Natural killer cell (primary cell): Measurements from ENCODE around the gene NUP62CL. TPM values are rescaled to one million over a fixed set of nuclear protein-coding genes. Genes with fewer than 3 reads are reported as not detected.

Source experiments
- ATAC-seq, 3 donors: fragments of 150-1000 bp in 2 of 3; fragments of 200-7000 bp in 1 of 3; cut with Tn5 transposase; 1 replicate in 1 of 3; 2 replicates in 2 of 3; pipeline ENCODE4 v1.10.0; 2021; ENCODE audit warnings: mild to moderate bottlenecking in 2 of 3, moderate library complexity in 2 of 3
- DNase-seq, 2 donors: peaks; one replicate each; pipeline versions ENCODE4 v3.0.0 to v3.0.0-alpha.2; 2013 to 2021; ENCODE audit warnings: mixed read lengths in 1 of 2
- H3K27ac ChIP-seq: one replicate; pipeline ENCODE4 v1.5.1; 2013; ENCODE audit warnings: mild to moderate bottlenecking, low read length
- H3K27me3 ChIP-seq: one replicate; pipeline ENCODE4 v1.6.1; 2013; ENCODE audit warnings: low read length; ENCODE audit not compliant: control insufficient read depth, insufficient read depth
- H3K36me3 ChIP-seq: one replicate; pipeline ENCODE4 v1.6.1; 2013; ENCODE audit warnings: low read length; ENCODE audit not compliant: control insufficient read depth, insufficient read depth
- H3K4me1 ChIP-seq: one replicate; pipeline ENCODE4 v1.6.1; 2013; ENCODE audit warnings: low read length; ENCODE audit not compliant: control insufficient read depth, insufficient read depth
- H3K4me3 ChIP-seq: one replicate; pipeline ENCODE4 v1.5.1; 2013; ENCODE audit warnings: low read length
- H3K9me3 ChIP-seq: one replicate; pipeline ENCODE4 v1.6.1; 2013; ENCODE audit warnings: low read length; ENCODE audit not compliant: control insufficient read depth, insufficient read depth
- H3K27ac Mint-ChIP-seq, 2 donors: one replicate each; pipeline ENCODE4 v1.8.0; 2022; ENCODE audit warnings: mild to moderate bottlenecking in 2 of 2, mixed read lengths in 2 of 2, moderate library complexity in 1 of 2
- H3K27me3 Mint-ChIP-seq, 2 donors: one replicate each; pipeline ENCODE4 v1.8.0; 2022; ENCODE audit warnings: low read depth in 2 of 2, mixed read lengths in 2 of 2
- H3K36me3 Mint-ChIP-seq: one replicate; pipeline ENCODE4 v1.8.0; 2022; ENCODE audit warnings: mixed read lengths
- H3K4me1 Mint-ChIP-seq, 2 donors: one replicate each; pipeline ENCODE4 v1.8.0; 2022; ENCODE audit warnings: mixed read lengths in 2 of 2
- H3K4me3 Mint-ChIP-seq: one replicate; pipeline ENCODE4 v1.8.0; 2022; ENCODE audit warnings: mild to moderate bottlenecking, moderate library complexity, mixed read lengths
- H3K9me3 Mint-ChIP-seq, 2 donors: one replicate each; pipeline ENCODE4 v1.8.0; 2022; ENCODE audit warnings: mixed read lengths in 2 of 2
- WGBS: methylation state at CpG from one replicate; pipeline ENCODE4 v1.1.7; 2013; ENCODE audit warnings: missing lambda C conversion rate; ENCODE audit not compliant: insufficient coverage; 5-methylcytosine and 5-hydroxymethylcytosine counted together
- intact Hi-C: fragments of 100-400 bp; cut with micrococcal nuclease; formaldehyde crosslinking; loops from one replicate; pipeline ENCODE4 v1.14.2; 2022
- total RNA-seq, 4 donors: library from RNA; stranded (reverse); fragments of 120-200 nt in 1 of 4; gene quantifications; one replicate each; pipeline versions ENCODE4 v1.2.3 to v1.2.4, GENCODE V29; 2013 to 2022
- TF ChIP-seq, protein P1 (sequence below): fragments of 200-600 bp; IDR thresholded peaks from one replicate; pipeline ENCODE4 v1.8.0; 2022; ENCODE audit warnings: antibody characterized with exemption

The NUP62CL gene, protein sequence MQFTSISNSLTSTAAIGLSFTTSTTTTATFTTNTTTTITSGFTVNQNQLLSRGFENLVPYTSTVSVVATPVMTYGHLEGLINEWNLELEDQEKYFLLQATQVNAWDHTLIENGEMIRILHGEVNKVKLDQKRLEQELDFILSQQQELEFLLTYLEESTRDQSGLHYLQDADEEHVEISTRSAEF
- total RNA-seq, result 1 to 10 TPM in 2 of 3 donors, under 1 TPM in 1; 0.82 to 3.1 (median 1.2) TPM
- 2.5 TPM for total RNA-seq (2013)

DNA sequence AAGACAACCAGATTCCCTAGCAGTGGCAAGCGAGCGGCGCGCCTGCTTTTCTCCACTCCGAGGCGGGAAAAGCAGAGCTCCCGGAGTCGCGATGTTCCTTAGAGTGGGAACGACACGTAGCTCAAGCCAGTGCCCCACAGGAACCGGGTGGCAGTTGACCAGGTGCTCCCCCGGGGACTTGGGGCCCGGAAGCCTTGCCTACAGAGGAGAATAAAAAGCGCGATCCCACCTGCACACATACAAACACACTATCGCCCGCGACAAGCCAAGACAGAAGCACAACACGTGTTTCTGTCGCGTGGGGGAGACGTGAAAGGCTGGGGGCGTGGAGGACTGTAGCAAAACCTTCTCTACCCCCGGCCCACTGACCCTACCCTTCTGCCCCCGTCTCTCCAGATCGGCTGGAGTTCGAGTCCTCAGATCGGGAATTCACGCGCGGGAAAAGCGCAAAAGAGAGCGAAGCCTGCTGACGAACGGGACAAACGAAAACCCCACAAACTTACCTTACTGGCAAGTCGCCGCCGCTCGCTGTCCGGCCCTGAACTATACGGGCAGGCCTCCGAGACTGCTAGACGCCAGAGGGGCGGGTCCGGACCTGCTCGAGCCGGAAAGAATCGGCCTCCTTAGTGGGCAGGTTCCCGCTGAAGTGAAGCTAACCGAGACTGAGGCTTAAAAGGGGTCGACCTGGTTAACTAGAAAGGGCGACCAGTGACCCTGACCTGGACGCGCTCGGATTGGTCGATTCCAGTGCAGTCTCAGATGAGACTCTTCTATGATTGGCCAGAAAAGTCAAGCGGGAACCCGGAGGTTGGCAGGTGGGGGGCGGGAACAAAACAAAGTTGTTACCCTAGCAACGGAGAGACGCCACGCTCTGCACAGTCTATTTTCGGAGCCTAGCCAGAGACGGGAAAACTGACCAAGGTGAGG is at the start of gene NUP62CL, which contains the start of gene DNAAF6:
Gene NUP62CL (minus strand): TSS at position 664 of the 927 bp plus-strand sequence. CDS start 31,287 bp downstream, outside the sequence.
Gene DNAAF6 (plus strand): TSS at position 842 of the 927 bp plus-strand sequence. CDS start 6,265 bp downstream, outside the sequence.
- Mint-ChIP-seq H3K4me3 (peak within 1 kb of the TSS; percentile 83), H3K9me3 (no peaks in the 10 kb centered on the region), H3K27ac (peak within 1 kb of the TSS in 1 of 2 donors; percentile 78), H3K27me3 (peaks cover 0 to 3% of the 10 kb centered on the region in 2 donors), H3K4me1 (peaks cover 6 to 8% of the 10 kb centered on the region in 2 donors), H3K36me3 (no peaks in the 10 kb centered on the region)
- DNase-seq, result peak; percentile 47 to 79
- H3K36me3 ChIP-seq, result no peaks in the 10 kb centered on the region
- H3K4me3 ChIP-seq, result peak within 1 kb of the TSS; percentile 46
- intact Hi-C loops, result loop anchor here (5.0 kb wide), 1 partner anchor 39 kb away; no protein-coding TSS in a partner anchor
- no peaks in the 10 kb centered on the region for H3K9me3 ChIP-seq
- TF ChIP-seq, protein P1, sequence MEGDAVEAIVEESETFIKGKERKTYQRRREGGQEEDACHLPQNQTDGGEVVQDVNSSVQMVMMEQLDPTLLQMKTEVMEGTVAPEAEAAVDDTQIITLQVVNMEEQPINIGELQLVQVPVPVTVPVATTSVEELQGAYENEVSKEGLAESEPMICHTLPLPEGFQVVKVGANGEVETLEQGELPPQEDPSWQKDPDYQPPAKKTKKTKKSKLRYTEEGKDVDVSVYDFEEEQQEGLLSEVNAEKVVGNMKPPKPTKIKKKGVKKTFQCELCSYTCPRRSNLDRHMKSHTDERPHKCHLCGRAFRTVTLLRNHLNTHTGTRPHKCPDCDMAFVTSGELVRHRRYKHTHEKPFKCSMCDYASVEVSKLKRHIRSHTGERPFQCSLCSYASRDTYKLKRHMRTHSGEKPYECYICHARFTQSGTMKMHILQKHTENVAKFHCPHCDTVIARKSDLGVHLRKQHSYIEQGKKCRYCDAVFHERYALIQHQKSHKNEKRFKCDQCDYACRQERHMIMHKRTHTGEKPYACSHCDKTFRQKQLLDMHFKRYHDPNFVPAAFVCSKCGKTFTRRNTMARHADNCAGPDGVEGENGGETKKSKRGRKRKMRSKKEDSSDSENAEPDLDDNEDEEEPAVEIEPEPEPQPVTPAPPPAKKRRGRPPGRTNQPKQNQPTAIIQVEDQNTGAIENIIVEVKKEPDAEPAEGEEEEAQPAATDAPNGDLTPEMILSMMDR, result no peak
- WGBS, result under 1% methylated on average over 63 of the region's 66 CpGs
- no peaks in the 10 kb centered on the region for H3K27me3 ChIP-seq
- H3K27ac ChIP-seq, result no peak within 1 kb of the TSS
- peaks cover 6% of the 10 kb centered on the region for H3K4me1 ChIP-seq
- ATAC-seq, result peak; percentile 82 to 89 (median 87)

DNA sequence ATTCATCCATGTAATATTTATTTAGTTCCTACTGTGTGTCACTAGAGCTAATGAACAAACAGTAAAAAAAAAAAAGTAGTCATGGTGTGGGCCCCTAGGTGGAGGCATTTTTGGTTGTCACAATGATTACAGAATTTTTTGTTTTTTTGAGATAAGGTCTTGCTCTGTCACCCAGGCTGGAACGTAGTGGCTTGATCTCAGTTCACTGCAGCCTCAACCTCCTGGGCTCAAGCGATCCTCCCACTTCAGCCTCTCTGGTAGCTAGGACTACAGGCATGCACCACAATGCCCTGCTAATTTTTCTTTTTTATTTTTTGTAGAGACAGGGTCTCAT is 22.2 kb upstream of the NUP62CL start:
- Mint-ChIP-seq H3K9me3 (no peaks in the 10 kb centered on the region), H3K27ac (no peak overlapping the region), H3K27me3 (peaks cover 11 to 17% of the 10 kb centered on the region in 2 donors), H3K4me1 (no peaks in the 10 kb centered on the region), H3K36me3 (no peaks in the 10 kb centered on the region), H3K4me3 (no peak overlapping the region)
- H3K36me3 ChIP-seq, result no peaks in the 10 kb centered on the region
- no peaks in the 10 kb centered on the region for H3K9me3 ChIP-seq
- H3K4me3 ChIP-seq, result no peak overlapping the region
- TF ChIP-seq, protein P1, result no peak
- DNase-seq, result no peak
- no peak for ATAC-seq
- no peaks in the 10 kb centered on the region for H3K27me3 ChIP-seq
- WGBS, result 50% methylated on average over 2 of the region's 2 CpGs
- H3K27ac ChIP-seq, result no peak overlapping the region
- no peaks in the 10 kb centered on the region for H3K4me1 ChIP-seq
- intact Hi-C loops, result no loop called here

DNA sequence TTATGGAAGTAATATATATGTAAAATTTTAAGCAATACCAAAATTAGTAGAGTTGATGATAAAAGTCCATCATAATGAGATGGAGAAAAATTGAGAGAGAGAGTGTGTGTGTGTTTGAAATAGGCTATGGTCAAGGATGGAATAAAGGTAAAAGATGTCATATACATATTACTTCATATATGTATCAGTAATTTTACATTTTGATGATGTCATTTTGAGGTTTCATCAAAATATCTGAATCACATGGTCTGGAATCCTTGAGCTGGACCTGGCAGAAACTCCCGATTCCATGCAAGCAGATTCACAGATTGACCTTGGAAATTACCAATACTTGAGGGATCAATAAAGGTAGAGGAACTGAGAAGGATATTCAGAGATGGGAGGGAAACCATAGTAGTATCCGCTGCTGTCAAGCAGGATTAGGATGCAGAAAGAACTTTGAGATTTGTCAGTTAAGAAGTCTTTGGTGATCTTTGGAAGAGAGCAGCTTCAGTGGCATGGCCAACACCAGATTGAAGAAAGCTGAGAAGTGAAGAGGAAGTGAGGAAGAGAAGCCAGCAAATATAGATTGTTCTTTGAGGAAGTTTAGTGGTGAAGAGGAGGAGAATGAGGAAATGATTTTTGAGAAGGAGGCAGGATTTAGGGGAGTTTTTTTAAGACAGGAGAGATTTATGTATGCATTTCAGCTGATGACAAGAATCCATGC is 21.7 kb upstream of the NUP62CL start:
- Mint-ChIP-seq H3K36me3 (no peaks in the 10 kb centered on the region), H3K27me3 (peaks cover 10 to 19% of the 10 kb centered on the region in 2 donors), H3K4me3 (no peak overlapping the region), H3K9me3 (no peaks in the 10 kb centered on the region), H3K4me1 (no peaks in the 10 kb centered on the region), H3K27ac (no peak overlapping the region)
- Histone ChIP-seq H3K36me3 (no peaks in the 10 kb centered on the region), H3K4me3 (no peak overlapping the region), H3K27ac (no peak overlapping the region), H3K9me3 (no peaks in the 10 kb centered on the region), H3K4me1 (no peaks in the 10 kb centered on the region), H3K27me3 (no peaks in the 10 kb centered on the region)
- intact Hi-C loops, result no loop called here
- ATAC-seq (no peak), DNase-seq (no peak)
- TF ChIP-seq, protein P1, result no peak
- 98% methylated on average over 2 of the region's 2 CpGs for WGBS
